ENCODE measurements around the gene CEP41.

The CEP41 gene

GRCh38 chr7:130367088-130367755 lies 73.6 kb downstream of the CEP41 start:
- DNase-seq: no peak

- DNase-seq: no peak
Observed at GRCh38 chr7:130366564-130366963, 74.3 kb downstream of the CEP41 start.

- peak; percentile 98 for DNase-seq
Observed at GRCh38 chr7:130365511-130366441, 75.0 kb downstream of the CEP41 start.

GRCh38 chr7:130365088-130365487 lies 75.7 kb downstream of the CEP41 start:
- DNase-seq: no peak

- no peak for DNase-seq
Observed at GRCh38 chr7:130364451-130364850, 76.4 kb downstream of the CEP41 start.

GRCh38 chr7:130363026-130363847 lies 77.6 kb downstream of the CEP41 start:
- DNase-seq: no peak

- DNase-seq: no peak
Observed at GRCh38 chr7:130362251-130362816, 78.5 kb downstream of the CEP41 start.

GRCh38 chr7:130361681-130362080 lies 79.1 kb downstream of the CEP41 start:
- no peak for DNase-seq

- no peak for DNase-seq
Observed at GRCh38 chr7:130360518-130360917, 80.3 kb downstream of the CEP41 start.

GRCh38 chr7:130359276-130359857 lies 81.4 kb downstream of the CEP41 start:
- DNase-seq: no peak

GRCh38 chr7:130358471-130358870 lies 82.3 kb downstream of the CEP41 start:
- no peak for DNase-seq

GRCh38 chr7:130356876-130357611 lies 83.8 kb downstream of the CEP41 start:
- DNase-seq: peak; percentile 45

- DNase-seq: peak; percentile 57
Observed at GRCh38 chr7:130356121-130356875, 84.5 kb downstream of the CEP41 start.

GRCh38 chr7:130353196-130353595 lies 87.6 kb downstream of the CEP41 start:
- no peak for DNase-seq

- DNase-seq: no peak
Observed at GRCh38 chr7:130352194-130353074, 88.4 kb downstream of the CEP41 start.

GRCh38 chr7:130351791-130352090 lies 89.1 kb downstream of the CEP41 start:
- no peak for DNase-seq

GRCh38 chr7:130350945-130351790 lies 89.6 kb downstream of the CEP41 start:
- no peak for DNase-seq

- no peak for DNase-seq
Observed at GRCh38 chr7:130349911-130350782, 90.7 kb downstream of the CEP41 start.
